ENCODE measurements around the gene PSG5.
"Not testable (repeated sequence)": the region's sequence is repeated elsewhere in the genome, so short reads cannot be mapped to it uniquely, and the experiment has no call there.

The PSG5 gene

DNA sequence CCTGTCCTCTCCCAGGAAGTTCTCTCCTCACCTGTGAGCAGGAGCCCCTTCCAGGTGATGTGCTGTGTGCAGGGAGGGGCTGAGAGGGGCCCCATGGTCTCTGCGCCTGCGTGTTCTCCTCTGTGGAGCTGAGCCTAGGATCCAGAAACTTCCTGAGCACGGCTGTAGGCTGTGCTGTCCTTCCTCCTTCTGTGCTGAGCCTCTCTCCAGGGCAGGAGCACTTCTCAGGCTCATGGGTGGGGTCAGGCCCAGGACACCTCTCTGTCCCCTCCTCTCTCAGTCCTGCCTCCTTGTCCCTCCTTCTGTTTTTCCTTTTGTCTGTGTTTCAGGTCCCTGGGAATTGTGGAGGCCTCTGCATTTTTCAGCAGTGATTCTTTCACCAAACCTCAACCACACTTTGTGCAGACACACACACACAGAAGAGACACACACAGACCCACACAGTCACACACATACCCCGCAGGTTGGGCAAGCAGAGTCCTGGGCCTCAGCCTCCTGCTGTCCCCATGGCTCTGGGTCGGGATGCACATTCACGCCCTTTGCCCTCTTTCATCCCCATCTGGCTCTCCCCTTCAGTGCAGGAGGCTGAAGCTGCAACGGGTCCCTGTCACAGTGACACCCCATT is at the start of gene PSG5:
Gene PSG5, minus strand, starts transcription at position 226 of the 625 bp plus-strand sequence. Its CDS starts 131 bp downstream, at position 95.
- DNase-seq, result not testable (repeated sequence)

DNA sequence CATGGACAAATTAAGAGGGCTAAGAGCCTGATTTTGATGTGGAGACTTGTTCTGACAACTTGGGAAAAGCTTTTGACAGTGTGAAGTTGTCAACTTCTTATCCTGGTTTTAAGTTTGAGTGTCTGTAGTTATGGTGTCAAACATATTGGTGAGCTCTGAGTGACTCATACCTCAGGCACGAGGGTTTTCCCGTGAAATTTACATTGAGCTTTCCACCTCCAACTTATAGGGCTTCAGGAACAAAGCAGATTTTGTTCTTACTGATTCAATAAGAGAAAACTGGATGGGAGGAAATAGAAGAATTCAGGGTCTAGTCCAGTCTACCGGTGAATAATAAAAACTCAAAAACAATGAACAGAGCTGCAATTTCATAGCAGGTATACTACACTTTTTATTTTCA is 49.4 kb upstream of the PSG5 start:
- not testable (repeated sequence) for DNase-seq

DNA sequence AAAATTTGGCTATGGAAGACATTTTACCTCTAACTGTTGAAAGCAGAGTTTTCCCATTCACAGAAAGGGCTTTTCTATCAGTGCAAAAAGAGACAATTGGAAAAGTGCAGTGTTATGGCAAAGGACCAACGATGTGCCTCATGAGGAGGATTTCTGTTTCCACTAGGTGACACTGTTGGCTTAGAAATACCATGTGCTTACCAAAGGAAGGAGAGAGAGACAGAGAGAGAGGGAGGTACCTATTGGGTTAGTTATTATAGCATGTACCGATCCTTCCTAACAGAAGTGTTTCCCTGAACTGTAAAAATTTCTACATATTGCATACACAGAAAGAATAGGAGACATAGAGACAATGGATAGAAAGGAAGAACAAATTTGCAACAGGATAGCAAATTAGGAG is 43.0 kb upstream of the PSG5 start:
- no peak for DNase-seq

DNA sequence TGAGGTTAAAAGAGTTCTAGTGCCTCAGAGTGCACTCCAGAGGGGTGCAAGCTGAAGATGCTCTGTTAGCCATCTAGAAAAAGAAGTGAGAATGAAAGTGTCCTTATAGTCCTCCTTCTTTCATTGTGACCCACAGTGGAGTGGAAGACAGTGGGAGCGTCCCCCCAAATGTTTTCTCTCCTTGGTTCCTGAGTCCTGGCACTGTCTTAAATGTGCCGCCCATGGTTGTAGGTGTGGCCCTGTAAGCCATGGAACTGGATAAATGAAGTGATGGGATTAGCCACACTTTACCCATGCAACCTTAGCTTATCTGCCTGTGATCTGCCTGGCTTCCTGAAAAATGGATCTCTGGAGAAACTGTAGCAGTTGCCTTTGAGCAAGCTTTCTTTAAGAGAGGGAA is 42.4 kb upstream of the PSG5 start:
- DNase-seq, result not testable (repeated sequence)

DNA sequence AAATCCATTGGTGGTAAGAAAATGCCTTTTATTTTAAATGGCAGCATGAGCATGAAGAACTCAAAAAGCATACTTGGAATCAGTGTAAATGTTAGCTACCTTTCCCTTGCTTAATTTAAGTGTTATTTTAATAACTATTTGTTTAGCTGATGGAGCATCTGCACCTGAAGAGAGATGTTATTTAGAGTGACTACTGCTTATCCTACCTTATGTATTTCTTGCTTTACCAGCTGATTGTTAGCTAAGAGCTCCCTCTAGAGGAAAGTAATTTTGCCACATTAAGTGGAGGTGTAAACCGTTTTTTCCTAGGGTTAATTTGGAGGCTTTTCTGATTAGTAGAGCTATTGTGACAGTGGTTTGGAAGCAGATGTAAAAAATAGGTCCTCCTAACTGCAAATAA is 40.6 kb upstream of the PSG5 start:
- not testable (repeated sequence) for DNase-seq

DNA sequence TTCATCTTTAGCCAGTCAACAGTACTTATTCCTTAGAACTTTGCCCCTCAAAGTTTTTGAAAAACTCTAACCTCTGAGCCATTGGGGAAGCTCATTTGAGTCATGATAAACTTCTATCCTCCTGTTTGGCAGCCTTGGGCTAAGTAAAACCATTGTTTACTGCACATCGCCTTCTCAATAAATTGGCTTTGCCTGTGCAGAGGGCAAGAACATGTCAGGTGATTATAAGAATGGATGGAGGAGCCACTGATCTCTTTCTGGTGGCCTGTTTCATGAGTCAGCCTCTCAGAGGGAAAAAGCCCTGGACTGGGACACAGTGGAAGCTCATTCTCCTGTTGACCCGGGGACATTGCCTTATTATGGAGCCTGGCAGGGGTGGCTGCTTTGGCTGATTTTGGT is 38.5 kb upstream of the PSG5 start:
- no peak for DNase-seq

DNA sequence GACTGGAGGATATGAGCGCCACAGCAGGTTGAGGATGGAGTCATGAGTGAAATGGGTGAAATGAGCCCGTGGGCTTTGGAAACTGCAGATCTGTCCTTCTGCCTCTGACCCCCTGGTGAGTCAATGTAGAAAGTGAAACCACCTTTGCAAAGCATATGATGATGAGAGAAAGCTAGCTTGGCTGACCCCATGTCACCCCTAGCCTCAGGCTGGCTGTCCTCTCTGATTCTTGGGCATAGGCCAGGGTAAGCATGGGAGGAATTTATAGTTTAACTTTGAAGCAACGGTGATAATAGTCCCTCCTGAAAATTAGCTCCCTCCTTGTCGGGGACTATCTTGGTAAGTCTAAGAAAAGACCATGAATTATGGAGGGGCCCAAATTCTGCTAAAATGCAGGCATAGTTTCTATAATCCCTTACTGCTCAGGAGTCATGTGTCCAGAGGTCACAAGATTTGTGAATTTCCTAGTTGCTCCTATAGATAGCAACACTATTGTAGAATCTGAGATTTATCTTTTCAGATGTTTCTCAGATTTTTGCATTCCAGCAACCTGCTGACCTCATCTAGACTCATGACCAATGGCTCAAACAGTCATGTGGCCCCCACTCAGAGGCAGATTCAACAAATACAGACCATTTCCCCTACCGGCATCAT is 38.0 kb upstream of the PSG5 start:
- not testable (repeated sequence) for DNase-seq

DNA sequence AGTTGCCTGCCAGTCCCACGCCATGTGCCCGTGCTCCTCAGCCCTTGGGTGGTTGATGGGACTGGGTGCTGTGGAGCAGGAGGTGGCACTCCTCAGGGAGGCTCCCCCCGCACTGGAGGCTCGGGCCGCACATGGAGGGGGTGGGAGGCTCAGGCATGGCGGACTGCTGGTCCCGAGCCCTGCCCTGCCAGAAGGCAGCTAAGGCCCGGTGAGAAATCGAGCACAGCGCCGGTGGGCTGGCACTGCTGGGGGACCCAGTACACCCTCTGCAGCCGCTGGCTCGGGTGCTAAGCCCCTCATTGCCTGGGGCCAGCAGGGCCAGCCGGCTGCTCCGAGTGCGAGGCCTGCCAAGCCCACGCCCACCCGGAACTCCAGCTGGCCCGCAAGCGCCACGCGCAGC is 35.6 kb upstream of the PSG5 start:
- not testable (repeated sequence) for DNase-seq

DNA sequence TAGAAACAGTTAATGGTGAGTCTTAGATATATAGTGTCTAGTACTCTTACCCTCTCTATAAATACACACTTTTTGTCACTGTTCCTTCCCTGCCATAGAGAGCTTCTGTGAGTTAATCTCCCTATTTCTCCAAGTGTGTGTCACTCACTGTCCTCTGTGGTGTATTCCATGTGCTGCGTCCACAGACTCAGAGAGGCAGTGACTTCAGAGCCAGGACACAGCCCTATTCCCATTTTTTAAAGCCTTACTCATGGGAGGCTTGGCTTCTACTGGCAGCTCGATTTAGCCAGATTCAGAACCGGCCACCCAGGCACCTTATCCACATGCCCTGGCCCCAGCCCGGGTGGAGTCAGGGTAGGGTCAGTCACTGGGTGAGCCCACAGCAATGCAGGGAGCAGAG is 32.8 kb upstream of the PSG5 start:
- DNase-seq, result not testable (repeated sequence)

DNA sequence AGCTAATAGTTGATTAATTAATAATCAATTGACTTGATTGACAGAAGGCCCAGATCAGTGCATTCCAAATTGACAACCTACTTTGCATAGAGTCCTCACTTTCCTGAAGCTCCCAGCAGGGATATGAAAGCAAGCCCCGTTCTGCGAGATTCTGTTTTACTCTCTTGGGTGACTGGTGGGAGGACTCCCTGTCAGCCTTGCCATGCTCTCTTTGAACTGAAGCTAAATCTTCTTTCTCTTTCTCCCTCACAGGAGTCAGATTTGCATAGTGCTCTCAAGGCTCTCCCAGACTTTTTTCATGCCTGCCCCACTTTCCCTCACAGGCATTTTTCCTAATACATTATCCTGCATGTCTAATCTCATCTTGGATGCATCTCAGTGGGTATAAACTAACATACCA is 29.5 kb upstream of the PSG5 start:
- not testable (repeated sequence) for DNase-seq

DNA sequence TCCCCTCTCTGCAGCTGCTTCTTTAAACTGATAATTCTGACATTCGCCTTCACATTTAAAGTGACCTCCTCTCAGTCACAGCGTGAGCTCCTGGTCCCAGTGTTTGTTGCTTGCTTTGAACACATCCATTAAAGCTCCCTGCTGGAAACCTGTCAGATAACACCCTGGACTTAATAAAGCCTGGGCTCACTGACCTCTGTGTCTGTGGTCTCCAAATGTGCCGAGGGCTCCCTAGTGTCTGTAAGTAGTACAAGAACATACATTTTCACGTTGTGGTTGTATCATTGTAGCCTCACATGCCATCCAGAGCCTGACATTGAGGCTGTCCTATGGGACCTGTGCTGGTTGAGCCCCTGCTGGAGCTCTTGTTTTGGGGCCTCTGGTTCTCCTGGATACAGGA is 21.7 kb upstream of the PSG5 start:
- DNase-seq, result no peak

DNA sequence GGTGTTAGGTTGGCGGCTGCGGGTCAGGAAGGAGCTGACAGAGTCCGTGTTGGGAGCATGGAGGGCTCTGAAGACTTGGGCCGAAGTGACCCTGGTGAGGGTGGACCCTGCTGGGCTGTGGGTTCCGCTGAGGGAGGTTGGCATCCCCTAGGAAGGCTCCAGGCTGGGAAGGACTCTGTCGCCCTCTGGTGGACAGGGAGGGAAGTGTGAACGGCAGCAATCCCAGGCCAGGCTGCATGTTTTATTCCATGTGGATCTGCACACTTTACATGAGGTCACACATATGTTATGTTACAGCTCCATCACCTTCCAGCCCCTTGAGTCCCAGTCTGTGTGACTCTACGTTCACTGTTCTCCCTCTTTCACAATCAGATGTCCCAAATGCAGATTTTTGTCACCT is 20.8 kb upstream of the PSG5 start:
- peak; percentile 20 for DNase-seq

DNA sequence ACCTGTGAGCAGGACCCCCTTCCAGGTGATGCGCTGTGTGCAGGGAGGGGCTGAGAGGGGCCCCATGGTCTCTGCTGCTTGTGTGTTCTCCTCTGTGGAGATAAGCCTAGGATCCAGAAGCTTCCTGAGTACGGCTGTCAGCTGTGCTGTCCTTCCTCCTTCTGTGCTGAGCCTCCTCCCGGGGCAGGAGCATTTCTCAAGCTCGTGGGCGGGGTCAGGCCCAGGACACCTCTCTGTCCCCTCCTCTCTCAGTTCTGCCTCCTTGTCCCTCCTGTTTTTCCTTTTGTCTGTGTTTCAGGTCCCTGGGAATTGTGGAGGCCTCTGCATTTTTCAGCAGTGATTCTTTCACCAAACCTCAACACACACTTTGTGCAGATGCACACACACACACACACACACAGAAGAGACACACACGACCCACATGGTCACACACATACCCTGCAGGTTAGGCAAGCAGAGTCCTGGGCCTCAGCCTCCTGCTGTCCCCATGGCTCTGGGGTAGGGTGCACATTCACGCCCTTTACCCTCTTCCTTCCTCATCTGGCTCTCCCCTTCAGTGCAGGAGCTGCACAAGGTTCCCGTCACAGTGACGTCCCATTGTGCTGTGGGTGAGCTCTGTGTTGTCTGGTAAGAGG is 19.3 kb upstream of the PSG5 start, which contains the start of gene PSG4:
Gene PSG4, minus strand, starts transcription at position 168 of the 635 bp plus-strand sequence. Its CDS starts 102 bp downstream, at position 66.
- DNase-seq, result not testable (repeated sequence)

DNA sequence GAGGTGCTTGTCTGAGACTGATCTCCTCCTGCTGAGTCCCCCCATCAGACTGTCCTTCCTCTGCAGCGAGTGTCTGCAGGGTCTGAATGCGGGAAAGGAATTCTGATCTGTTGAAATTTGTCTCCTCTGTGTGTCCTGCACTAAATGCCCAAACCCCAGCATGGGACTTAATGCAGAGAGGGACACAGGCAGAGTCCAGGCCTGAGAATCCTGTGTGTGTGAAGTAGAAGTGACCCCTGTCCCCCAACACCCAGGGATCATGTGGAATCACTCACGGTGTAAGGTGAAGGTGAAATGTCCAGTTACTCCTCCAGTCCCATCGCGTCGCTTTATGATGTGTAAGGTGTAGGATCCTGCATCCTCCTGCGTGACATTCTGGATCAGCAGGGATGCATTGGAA is 17.3 kb upstream of the PSG5 start:
- DNase-seq, result not testable (repeated sequence)

DNA sequence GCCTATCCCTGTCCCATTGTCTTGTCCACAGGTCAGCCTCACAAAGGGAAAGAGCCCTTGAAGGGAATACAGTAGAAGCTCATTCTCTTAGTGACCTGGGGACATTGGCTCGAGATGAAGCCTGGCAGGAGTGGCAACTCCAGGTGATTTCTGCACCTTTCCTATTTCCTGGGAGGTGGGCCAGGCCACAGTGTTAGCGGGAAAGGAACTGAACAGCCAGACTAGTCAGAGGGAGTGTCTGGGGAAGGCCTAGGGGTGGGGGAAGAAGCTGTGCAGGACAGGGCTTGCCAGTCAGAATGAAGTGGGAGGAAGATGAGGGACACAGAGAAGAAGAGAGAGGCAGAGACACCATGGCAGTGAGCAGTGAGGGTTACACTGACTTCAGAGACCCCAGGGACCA is 15.6 kb upstream of the PSG5 start:
- DNase-seq, result not testable (repeated sequence)

DNA sequence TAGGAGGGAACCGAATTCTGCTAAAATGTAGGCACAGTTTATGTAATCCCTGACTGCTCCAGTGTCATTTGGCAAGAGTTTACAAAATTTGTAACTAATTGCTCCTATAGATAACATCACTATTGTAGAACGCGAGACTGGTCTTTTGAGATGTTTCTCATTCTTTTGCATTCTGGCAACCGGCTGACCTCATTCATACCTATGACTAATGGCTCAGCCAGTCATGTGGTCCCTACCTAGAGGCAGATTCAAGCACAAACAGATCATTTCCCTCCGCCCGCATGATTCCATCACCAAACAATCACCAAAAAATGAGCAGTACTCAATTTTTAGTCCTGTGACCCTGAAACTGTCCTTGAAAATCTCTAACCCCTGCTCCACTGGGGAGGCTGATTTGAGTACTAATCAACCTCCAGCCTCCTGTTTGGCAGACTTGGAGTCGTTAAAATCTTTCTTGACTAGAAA is 15.0 kb upstream of the PSG5 start:
- DNase-seq, result not testable (repeated sequence)

DNA sequence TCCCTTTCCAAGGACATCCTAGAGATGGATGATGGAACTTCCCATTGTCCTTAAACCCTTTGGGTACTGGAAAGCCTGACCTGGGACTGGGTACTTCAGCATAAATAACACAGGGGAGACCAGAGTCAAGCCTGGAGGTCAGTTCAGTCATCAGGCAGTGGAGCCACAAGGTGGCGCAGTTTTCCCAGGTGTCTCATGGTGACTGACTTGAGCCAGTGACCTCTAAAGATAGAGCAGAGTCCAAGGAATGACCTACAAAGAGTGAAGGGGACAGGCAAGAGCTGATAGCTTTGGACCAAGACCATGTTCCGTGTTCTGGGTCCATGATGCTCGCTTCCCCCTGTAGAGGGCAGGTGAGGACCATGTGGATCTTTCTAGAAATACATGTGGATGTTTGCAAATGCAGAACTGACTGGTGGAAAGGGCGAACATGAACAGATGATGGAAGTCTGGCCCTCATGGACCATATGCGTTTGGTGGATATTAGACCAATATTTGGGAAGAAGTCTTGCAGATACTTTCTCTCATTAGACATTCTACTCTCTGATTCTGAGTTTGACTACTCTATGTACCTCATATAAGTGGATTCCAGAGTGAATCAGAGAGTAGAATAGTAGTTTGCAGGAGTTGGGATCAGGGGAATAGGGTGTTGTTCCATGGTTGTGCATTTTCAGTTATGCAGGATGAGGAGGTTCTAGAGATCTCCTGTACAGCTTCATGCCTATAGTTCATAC is 12.5 kb upstream of the PSG5 start:
- DNase-seq, result not testable (repeated sequence)

DNA sequence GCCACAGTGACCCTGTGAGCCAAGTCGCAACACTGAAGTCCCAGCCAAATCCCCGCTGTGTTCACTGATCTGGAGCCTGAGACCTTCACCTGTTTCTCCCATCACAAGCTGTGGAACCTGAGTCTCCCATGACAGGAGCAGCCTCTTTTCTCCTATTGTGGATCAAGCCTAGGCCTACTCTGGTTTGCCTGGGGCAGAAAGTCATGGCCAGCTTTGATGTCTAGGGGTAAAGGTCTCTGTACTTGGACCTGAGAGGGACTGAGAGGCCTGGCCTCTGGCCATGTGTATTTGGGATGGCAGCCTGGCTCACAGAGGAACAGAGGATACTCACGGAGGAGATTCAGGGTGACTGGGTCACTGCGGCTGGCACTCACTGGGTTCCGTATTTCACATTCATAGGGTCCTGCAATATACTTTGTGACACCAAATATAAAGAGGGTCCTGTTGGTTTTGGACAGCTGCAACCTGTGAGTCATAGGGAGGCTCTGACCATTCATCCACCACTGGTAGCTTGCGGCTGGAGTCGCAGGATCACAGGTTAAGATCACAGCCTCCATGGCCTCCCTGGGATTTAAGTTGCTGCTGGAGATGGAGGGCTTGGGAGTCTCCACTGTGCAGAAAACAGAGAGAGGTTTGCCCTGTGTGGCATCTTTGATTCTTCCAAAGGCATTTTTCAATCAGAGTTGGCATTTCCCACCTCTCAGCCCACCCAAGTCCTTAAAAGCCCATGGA is 11.5 kb upstream of the PSG5 start:
- DNase-seq, result not testable (repeated sequence)

DNA sequence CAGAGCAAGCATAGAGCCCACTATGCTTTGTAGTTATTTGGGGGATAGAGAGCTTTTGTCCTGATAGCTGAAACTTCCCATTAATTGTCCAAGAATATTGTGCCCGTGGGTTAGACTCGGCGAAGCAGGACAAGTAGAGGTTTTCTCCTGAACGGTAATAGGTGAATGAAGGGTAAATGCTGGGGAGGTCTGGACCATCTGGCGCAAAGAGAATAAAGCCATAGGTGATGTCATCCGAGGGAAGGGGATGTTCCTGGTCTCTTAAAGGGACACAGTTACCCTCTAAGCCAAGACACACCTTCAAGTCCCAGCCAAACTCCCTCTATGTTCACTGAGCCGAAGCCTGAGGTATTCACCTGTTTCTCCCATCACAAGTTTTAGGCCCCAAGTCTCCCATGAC is 8.1 kb upstream of the PSG5 start:
- DNase-seq, result not testable (repeated sequence)

DNA sequence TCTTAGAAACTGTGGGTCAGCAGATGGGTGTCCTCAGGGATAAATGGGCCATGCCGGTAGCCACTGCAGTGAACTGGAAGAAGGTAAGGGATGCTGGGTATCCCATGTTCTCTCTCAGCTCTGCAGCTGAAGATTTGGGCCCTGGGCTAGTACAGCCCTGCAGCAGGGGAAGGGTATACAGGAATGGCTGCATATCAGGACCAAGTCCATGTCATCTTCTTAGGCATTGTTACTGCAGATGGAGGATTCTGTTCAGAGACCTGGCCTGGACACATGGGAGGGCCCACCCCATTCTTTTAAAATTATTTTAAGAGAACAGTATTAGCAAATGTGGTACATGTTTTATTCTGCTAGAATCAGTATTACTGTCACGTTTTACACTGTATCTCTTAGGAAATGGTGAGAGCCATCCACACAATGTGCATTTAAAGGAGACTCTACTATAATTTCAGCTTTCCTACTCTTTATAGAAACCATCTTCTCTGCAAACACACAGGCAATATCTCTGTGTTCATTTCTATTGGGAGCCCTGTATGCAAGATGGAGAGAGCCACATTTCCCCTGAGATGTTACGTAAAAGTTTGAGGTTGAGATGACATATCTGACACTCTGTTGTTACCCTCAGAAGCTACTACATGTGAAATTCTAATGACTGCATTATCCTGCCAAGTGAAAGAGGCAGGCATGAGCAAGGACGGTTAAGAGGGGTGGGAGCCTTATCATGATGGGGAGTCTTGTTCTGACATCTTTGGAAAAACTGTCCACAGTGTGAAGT is 6.2 kb upstream of the PSG5 start:
- DNase-seq, result not testable (repeated sequence)

DNA sequence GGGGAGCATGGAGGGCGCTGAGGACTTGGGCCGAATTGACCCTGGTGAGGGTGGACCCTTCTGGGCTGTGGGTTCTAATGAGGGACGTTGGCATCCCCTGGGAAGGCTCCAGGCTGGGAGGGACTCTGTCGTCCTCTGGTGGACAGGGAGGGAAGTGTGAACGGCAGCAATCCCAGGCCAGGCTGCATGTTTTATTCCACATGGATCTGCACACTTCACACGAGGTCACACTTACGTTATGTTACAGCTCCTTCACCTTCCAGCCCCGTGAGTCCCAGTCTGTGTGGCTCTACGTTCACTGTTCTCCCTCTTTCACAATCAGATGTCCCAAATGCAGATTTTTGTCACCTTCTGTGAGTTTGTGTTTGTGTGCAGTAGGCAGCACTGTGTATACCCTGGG is 1.8 kb upstream of the PSG5 start:
- DNase-seq, result not testable (repeated sequence)

Measured in activated CD4-positive, alpha-beta T cell treated with anti-CD3 and anti-CD28 coated beads, Interleukin-10, Interleukin-2, amounts not matched to agents 100 ng/mL and 50 ng/mL, durations not matched to agents 16 hours and 8 hours (primary cell).